SK-N-MC (cell line): ENCODE measurements around the gene DNAH12.

Source experiments
- EZH2 ChIP-seq: fragments of 200-600 bp; sonication (generic); IDR thresholded peaks from one replicate; pipeline ENCODE4 v1.6.1; 2017; ENCODE audit warnings: antibody characterized with exemption
- POLR2AphosphoS5 ChIP-seq: IDR thresholded peaks from 2 replicates; pipeline ENCODE4 v1.6.1; 2012; ENCODE audit warnings: mild to moderate bottlenecking, low read depth, low read length, borderline replicate concordance

DNA sequence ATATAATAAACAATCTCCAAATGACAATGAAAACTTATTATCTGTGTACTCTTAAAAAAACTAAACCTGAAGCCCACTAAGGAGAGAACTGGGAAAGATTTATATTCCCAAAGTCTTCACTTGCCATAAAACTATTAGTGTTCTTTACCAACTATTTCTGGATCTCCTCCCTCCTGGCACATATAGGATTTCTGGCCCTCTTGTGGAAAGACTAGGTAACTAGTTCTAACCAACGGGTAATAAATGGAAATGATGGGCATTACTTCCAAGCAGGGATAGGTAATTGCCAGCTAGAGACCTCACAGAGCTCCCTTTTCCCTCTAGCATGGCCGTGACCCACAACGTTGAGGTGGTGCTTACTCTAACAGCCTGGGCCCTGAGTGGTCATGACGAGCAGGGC lies 110.1 kb downstream of the DNAH12 start:
- TF ChIP-seq POLR2AphosphoS5 (no peak), EZH2 (no peak)
